GM19328 (cell line): ENCODE measurements around the gene ANO1.
"Not testable (repeated sequence)": the region's sequence is repeated elsewhere in the genome, so short reads cannot be mapped to it uniquely, and the experiment has no call there.

Source experiments
- ATAC-seq: cut with Tn5 transposase; IDR thresholded peaks from one replicate; pipeline ENCODE4 v1.9.1; 2021; ENCODE audit warnings: mild to moderate bottlenecking, moderate library complexity; ENCODE audit not compliant: unreplicated experiment

Gene ANO1

DNA sequence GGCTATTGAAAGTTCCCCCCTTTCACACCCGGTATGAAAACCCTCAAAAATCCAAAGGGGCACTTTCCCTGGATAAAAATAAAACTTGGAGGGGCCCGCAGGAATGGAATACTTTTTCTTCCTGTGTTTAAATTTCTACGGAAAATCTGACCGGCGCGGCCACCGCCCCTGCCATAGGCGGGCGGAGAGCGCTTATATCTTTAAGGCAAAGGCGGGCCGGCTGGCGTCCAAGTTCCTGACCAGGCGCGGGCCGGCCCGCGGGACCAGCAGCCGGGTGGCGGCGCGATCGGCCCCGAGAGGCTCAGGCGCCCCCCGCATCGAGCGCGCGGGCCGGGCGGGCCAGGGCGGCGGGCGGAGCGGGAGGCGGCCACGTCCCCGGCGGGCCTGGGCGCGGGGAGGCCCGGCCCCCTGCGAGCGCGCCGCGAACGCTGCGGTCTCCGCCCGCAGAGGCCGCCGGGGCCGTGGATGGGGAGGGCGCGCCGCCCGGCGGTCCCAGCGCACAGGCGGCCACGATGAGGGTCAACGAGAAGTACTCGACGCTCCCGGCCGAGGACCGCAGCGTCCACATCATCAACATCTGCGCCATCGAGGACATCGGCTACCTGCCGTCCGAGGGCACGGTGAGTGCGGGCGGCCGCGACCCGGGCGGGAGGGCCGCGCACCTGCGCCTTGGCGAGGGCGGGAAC, at the start of gene ANO1:
Gene ANO1, plus strand, starts transcription at position 223 of the 686 bp plus-strand sequence. Its CDS starts 290 bp downstream, at position 513.
- no peak for ATAC-seq

DNA sequence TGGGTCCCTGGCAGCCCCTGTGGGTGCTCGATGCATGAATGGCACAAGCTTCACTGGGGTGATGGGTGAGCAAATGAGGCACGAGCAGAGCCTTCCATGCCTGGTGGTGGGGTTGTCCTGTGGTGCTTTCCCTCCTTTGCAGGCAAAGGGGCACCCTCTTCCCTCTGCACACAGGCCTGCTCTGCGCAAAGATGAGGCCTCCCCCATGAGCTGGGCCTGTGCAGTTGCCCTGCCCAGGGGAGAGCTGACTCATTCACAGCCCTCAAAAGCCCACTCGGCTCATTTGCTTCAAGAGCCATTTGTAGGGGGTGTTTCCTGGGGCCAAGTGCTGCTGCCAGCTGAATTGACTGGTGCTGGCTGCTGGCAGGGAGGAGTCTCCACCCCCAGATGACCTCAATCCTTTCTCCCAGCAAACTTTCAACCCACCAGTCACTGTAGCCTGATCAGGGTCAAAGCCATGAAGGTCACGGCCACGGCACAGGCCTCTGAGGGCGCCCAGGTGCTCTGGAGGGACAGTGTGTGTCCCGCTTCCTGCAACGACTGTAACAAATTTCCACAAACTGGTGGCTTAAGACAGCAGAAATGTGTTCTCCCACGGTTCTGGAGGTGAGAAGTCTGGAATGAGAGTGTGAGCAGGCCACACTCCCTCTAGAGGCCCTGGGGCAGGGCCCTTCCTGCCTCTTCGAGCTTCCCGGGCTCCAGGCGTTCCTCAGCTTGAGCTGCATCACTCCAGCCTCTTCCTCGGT, 48.8 kb upstream of the ANO1 start:
- ATAC-seq: no peak

DNA sequence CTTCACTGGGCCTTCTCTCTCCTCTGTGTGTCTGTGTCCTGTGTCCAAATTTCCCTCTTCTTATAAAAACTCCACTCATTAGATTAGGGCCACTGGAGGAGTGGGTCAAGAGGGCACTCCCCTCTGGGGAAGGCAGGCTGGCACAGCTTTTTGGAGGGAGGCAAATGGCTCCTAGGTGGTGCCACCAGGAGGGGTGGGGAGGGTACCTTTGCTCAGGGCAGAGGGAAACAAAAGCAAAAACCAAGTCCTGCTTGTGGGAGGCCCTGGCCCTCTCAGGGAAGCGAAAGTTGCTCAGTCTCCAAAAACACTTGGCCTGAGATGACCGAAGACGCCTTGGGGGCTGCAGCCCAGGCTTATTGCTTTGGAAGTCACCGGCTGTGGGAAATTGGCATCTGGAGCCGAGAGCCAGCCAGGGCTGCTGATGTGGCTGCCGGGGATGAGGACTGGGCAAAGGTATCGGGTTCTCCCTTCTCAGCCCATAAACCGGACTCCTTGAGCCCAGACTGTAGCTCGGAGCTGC, 48.2 kb upstream of the ANO1 start:
- no peak for ATAC-seq

DNA sequence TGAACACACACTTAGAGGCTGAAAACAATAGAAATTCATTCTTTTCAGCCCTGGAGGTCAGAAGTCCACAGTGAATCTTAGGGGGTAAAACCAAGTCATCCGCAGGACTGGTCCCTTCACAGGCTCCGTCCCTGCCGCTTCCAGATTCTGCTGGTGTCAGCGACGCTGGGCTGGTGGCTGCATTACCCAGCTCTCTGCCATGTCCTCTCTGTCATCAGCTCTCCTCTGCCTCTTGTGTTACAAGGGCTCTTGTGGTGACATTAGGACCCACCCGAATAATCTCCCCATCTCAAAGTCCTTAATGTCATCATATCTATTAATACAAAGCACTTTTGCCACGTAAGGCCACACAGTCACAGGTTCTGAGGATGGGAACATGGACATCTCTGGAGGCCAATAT, 47.7 kb upstream of the ANO1 start:
- ATAC-seq: no peak

DNA sequence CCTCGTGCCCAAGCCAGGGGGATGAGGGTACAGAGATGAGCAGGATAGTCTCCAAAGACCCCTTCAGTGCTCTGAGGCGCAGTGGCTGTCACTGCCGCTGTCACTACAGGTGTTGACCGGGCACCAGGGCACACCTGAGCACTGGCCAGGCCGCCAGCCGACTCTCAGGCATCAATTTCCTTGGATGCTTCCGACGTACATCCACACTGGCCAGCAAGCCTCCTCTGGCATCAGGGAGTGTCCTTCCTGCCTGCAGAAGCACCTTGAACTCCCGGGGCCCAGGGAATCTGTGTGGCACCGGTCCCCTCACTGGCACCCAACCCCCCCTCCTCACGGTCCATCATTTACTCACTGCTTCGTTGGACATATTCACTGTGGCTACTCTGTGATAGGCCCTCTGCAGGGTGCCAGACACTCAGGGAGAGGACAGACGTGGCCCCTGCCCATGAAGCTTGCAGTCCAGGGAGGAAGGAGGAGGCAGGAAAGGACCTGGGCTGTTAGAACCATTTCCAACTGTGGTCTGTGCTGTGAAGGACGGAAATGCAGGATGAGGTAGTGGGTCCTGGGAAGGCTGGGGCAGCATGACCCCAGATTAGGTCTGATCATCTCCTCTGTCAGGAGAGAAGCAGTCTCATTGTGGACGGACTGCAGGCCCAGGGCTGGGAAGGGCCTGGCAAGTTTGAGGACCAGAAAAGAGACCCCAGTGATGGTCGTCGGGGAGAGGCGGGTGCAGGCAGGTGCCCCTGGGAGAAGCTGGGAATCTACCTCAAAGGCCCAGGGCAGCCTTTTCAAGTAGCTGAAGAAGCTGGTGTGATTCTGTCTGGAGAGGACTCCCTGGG, 46.3 kb upstream of the ANO1 start:
- no peak for ATAC-seq

DNA sequence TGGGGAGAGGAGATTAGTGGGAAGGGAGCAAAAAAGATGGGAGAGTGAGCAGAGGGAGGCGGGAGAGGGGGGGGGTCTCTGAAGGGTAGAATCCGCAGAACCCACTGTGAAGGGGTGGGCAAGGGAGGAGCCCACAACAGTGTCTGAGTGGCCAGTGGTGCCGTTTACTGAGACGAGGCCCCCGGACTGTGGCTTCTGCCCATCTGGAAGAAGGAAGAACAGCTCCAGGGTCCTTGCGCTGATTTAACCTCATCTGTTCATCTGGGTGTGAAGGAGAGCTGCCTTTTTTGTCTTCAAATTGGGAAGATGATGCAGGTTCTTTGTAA, 45.7 kb upstream of the ANO1 start:
- no peak for ATAC-seq

DNA sequence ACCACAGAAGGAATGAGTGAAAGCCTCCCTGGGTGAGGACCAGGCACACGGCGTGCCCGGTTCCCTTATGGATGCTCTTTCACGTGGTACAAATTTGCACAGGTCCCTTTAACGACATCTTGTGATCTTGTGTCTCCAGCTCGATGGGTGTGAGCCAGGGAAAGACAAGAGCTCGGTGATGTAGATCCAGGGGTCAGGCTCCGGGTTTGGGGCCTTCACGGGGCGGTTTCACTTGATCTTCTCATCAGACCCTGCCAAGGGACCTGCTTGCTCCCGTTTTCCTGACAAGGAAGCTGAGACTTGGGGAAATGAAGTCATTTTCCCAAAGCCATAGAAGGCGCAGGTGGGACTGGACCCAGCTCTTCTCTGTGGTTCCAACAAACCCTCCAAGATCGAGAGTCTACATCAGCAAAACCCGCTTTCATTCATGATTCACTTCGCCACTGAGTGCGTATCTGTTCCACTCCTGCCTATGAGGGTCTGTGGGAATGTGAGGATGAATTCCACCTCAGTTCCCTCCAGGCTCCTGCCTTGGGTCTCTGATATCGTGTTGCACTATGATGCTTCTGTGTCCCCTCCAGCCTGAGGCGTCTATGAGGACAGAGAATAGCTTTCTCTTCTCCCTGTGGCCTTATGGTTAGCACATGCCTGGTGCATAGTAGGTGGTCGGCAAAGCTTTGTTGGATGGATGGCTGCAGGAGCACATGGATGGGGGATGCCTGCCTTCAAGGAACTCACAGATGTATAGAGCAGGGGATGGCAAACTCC, 45.0 kb upstream of the ANO1 start:
- no peak for ATAC-seq

DNA sequence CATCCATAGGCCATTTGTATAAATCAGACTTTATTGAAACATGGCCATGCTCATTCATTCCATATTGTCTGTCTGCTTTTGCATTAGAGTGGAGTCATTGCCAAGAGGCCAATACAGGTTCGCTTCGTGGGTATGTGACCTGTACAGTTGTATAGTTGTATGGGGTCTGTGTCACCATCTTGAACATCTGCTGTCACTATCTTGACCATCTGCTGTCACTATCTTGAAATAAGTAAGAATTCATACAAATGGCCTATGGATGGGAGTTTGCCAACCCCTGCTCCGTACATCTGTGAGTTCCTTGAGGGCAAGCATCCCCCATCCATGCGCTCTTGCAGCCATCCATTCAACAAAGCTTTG, 44.4 kb upstream of the ANO1 start:
- no peak for ATAC-seq

DNA sequence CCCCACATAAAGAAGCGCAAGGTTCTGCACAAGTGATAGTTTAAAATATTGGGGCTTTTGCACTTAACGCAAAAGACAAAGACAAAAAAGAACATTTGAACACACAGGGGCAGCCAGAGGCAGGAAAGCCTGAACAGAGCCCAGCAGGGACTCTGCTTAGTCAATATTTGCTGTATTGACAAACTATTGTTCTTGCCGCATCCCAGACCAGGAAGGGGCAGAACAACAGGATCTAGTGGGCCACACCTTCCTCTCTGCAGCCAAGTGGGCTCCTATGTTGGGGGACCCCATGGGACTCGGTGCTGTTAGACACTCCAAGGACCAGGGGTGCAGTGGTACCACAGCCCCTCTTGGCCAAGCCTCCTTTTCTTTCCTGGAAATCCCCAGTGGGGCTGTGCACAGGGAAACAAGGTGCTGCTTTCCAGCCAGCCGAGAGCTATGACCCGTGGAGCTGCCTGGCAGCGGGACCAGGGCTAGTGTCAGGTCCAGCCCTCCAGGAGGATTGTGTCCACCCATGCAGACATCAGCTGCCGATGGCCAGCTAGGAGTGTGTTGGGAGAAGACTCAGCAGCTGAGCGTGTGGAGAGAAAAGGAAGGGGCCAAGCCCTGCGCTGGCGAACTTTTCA, 43.3 kb upstream of the ANO1 start:
- ATAC-seq: no peak

DNA sequence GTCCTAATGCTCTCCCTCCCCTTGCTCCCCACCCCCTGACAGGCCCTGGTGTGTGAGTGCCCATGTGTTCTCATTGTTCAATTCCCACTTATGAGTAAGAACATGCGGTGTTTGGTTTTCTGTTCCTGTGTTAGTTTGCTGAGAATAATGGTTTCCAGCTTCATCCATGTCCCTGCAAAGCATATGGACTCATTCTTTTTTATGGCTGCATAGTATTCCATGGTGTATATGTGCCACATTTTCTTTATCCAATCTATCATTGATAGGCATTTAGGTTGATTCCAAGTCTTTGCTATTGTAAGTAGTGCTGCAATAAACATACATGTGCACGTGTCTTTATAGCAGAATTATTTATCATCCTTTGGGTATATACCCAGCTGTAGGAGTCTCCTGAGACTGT, 42.5 kb upstream of the ANO1 start:
- ATAC-seq: not testable (repeated sequence)

DNA sequence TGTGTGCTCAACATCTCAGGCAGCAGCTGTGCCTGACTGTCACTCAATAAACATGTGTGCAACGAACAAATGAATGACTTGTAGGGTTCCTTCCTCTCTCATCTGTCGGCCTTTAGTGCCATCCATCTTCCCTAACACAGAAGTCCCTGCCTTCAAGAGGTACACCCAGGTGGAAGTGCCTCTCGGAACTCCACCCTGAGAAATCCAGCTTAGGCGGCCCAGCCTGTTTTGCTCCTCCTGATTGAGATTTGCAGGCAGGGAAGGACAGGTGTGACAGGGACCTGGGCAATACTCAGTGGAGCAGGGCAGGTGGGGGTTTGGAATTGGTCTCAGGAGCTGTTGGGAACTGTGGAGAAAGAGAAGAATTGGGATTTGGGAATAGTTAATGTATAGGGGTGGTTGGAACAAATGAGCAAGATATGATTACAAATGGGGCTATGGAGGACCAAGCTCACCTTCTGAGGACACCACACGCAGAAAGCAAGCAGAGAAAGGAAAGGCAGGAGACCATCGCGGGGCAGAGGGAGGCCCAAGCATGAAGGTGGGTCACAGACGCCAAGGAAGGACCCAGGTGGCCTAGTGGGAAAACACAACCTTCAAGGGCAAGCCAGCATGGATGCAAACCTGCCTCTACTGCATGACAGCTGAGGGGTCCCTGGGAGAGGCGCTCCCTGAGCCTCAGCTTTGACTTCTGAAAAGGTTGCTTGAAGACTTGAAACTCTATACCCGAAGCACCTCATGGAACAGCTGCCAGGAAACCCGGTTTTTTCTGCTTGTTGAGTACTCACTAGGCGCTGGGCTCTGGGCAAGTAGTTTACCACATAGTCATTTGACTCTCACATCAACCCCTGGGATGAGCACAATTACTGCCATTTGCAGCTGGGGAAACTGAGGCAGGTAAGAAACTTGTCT, 40.9 kb upstream of the ANO1 start:
- no peak for ATAC-seq

DNA sequence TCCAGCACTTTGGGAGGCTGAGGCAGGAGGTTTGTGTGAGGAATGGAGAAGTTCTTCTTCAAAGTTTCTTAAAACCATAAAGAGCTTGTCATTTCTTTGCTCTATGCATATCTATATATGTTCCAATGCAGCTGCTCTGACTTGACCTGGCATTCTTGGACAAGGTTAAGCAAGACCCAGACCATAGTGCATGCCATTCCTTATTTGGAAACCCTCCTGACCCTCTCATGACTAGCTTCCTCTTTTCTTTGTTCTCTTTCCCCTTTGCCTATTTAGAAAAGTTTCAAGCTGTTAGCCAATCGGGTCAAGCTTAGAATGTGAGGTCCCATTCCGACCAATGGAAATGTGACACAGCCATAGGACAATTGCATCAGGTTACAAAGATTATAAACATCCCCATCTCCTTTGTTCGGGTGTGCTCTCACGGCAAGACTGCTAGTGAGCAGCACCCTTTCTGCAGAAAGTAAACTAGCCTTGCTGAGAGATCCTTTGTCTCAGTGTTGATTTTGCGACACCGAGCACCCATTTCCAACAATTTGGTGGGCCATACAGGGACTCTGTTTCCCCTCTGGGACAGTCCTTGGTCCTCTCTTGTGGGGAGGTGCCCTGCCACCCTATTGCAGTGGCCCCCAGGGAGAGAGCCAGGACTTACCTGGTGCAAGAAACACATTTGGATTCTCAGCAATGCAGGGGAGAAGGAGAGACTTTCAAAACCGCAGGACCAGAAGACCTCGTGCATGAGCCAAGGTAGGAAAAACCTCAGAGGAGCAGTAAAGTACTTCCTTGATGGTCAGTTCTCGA, 39.9 kb upstream of the ANO1 start:
- no peak for ATAC-seq

DNA sequence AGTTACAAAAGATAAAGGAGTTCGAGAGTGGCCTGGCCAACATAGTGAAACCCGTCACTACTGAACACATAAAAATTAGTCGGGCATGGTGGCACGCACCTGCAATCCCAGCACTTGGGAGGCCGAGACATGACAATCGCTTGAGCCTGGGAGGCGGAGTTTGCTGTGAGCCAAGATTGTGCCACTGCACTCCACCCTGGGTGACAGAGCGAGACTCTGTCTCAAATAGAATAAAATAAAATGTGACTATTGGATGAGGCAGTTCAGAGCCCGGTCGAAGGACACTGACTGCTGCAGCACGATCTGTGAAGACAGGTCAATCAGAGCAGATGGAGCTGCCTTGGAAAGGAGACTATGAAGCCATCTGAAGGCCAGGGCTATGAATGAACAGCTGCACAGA, 37.7 kb upstream of the ANO1 start:
- ATAC-seq: no peak

DNA sequence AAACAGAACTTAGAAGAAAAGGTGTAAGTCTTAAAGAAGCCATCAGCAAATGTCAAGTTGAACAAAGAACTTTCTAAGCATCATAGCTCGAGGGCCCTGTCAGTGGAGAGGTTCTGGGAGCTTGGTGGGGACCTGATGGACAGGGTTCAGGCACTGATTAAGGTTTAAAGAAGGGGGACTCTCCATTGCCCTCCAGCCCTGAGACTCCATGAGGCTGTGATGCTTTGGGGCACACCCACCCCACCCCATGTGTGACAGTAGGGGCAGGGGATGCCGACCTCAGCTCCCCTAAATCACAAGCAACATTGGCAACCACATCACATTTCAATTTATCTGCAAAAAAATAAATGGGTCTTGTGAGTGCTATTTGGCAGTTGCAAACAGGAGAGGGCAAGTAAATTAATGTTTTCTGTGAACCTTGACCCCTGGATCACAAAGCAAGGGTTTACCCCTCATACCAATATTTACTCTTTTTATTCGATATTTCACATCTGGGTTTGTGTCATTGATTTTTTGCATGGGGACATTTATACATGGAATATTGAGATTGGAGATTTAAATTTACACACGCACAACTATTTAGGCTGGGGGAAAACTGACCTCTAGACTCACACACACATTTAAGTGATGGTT, 37.1 kb upstream of the ANO1 start:
- ATAC-seq: no peak

DNA sequence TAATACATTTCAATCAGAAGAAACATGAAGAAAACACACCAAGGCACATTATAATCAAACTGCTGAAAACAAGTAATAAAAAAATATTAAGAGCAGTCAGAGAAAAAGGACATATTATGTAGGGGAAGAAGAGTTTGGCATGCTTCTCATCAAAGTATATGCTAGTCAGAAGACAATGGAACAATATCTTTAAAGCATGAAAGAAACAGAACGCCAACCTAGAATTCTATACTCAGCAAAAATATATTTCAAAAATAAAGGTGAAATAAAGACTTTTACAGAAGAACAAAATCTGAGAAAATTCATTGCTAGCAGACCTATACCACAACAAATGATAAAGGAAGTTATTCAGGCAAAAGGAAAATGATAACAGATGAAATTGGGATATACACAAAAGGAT, 34.6 kb upstream of the ANO1 start:
- ATAC-seq: no peak

DNA sequence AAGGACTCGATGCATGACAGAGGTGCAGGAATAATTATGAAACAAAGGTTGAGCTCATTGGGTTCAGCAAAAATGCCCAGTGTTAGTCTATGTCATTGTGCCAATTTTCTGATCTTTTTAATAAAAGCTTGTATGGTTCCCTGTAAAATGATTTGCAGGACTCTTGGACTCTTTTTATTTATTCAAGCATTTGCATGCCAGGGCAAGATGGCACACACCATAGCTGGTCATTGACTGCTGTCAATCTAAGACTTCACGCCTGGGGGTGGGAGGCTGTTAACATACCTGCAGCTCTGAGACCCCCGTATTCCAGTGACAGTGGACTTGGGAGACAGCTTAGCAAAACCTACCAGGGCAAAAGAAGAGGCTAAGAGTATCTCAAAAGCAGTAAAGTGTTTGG, 32.0 kb upstream of the ANO1 start:
- no peak for ATAC-seq

DNA sequence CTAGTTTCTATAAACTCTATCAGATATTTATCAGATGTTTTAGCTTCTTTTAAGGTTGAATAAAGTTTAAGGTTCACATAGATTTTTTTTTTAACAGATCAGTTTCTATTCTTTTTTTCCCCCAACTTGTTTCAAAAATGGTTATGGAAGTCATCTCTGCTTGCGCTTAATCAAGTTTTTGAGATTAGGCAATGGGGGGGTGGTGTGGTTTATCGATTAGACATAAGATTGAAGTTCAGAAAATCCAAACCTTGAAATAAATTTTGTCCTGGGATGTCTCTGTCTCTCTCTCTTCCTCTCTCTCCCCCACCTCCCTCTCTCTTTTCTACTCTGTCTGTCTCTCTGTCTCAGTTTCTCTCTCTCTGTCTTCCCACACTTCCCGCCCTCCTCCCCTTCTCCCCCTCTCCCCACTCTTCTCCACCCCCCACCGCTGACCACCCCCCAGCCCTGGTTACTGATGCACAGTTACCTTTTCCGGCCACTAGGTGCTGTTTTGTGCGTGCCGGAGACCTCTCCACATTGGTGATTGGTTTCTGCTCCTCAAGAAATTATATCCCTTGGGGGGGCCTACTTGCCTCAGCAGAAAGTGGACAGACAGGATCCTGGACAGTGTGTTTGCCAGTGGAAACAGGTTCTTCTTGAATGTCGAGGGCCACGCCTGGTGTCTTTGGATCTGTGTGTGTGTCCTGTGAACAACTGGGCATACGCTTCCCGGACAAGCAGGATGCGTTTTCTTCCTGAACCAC, 29.7 kb upstream of the ANO1 start:
- ATAC-seq: no peak

DNA sequence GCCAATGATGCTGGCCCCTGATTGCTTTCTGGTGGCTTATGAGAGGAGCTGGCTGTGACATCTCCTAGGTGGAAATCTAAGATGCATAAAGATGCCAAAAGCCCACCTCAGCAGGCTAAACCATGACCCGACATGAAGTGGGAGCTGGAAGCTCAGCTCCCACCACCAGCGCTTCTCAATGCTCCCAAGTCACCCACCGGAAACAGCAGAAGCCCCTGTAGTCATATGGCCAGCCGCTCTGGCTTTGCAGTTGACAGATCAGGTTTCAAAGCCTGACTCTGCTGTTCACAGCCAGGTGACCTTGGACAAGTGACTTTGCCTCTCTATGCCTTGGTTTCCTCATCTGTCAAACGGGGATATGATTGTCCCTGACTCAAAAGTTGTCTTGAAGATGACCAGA, 29.1 kb upstream of the ANO1 start:
- no peak for ATAC-seq
